Activated CD4-positive, CD25-positive, alpha-beta regulatory T cell treated with anti-CD3 and anti-CD28 coated beads, Interleukin-2, amount 50 U/mL, for 16 hours (primary cell): ENCODE results near the gene CCL23.
"Not testable (repeated sequence)": the region's sequence is repeated elsewhere in the genome, so short reads cannot be mapped to it uniquely, and the experiment has no call there.

Experiments used
- DNase-seq: peaks from one replicate; pipeline ENCODE4 v3.0.0-alpha.2; 2020; ENCODE audit warnings: low read depth, low spot score

The CCL23 gene

GRCh38 chr17:36017799-36018198 is at the start of gene CCL23:
CCL23 (minus strand) TSS chr17:36017972; CDS start chr17:36017897, 75 bp downstream.
- no peak for DNase-seq

GRCh38 chr17:36066365-36066985 is 48.7 kb upstream of the CCL23 start:
- no peak for DNase-seq

GRCh38 chr17:36063786-36064541 is 46.2 kb upstream of the CCL23 start, which contains the start of gene CCL18:
CCL18 (plus strand) TSS chr17:36064272; CDS start chr17:36064343, 71 bp downstream.
- DNase-seq = no peak

- no peak for DNase-seq
Observed at GRCh38 chr17:36060816-36061215, 43.0 kb upstream of the CCL23 start.

GRCh38 chr17:36059406-36059805 is 41.6 kb upstream of the CCL23 start:
- no peak for DNase-seq

- no peak for DNase-seq
Observed at GRCh38 chr17:36057911-36058310, 40.1 kb upstream of the CCL23 start.

GRCh38 chr17:36055921-36056520 is 38.2 kb upstream of the CCL23 start:
- DNase-seq = no peak

GRCh38 chr17:36055171-36055570 is 37.4 kb upstream of the CCL23 start:
- DNase-seq = no peak

GRCh38 chr17:36049643-36050042 is 31.9 kb upstream of the CCL23 start:
- no peak for DNase-seq

- no peak for DNase-seq
Observed at GRCh38 chr17:36048066-36048465, 30.3 kb upstream of the CCL23 start.

- no peak for DNase-seq
Observed at GRCh38 chr17:36036235-36036634, 18.5 kb upstream of the CCL23 start.

- no peak for DNase-seq
Observed at GRCh38 chr17:36034127-36034526, 16.4 kb upstream of the CCL23 start.

- DNase-seq = no peak
Observed at GRCh38 chr17:36030956-36031355, 13.2 kb upstream of the CCL23 start.

GRCh38 chr17:36027761-36028160 is 10.0 kb upstream of the CCL23 start:
- no peak for DNase-seq

GRCh38 chr17:36024106-36024869 is 6.5 kb upstream of the CCL23 start:
- DNase-seq = no peak

- DNase-seq = no peak
Observed at GRCh38 chr17:36019423-36019822, 1.7 kb upstream of the CCL23 start.

GRCh38 chr17:36016555-36016954 is 1.2 kb downstream of the CCL23 start:
- no peak for DNase-seq

GRCh38 chr17:36015895-36016294 is 1.9 kb downstream of the CCL23 start:
- DNase-seq = not testable (repeated sequence)

- DNase-seq = no peak
Observed at GRCh38 chr17:36014946-36015345, 2.8 kb downstream of the CCL23 start.

- no peak for DNase-seq
Observed at GRCh38 chr17:36011201-36011600, 6.6 kb downstream of the CCL23 start.

GRCh38 chr17:36008998-36009665 is 8.6 kb downstream of the CCL23 start:
- DNase-seq = no peak
